ENCODE data around the gene DEXI.
"Not testable (repeated sequence)": the region's sequence is repeated elsewhere in the genome, so short reads cannot be mapped to it uniquely, and the experiment has no call there.

DEXI gene

GRCh38 chr16:10941935-10942351 is 325 bp downstream of the DEXI start:
- DNase-seq (ENCODE audit: low read depth in 1 of 2, low spot score in 1 of 2) = not testable (repeated sequence)

- no peak for DNase-seq (ENCODE audit: low read depth in 1 of 2, low spot score in 1 of 2)
These were observed 938 bp downstream of the DEXI start for GRCh38 chr16:10941127-10941933.

- DNase-seq (ENCODE audit: low read depth in 1 of 2, low spot score in 1 of 2) = no peak
These were observed 1.7 kb downstream of the DEXI start for GRCh38 chr16:10940501-10941079.

- no peak for DNase-seq (ENCODE audit: low read depth in 1 of 2, low spot score in 1 of 2)
These were observed 2.5 kb downstream of the DEXI start for GRCh38 chr16:10939649-10940234.

GRCh38 chr16:10938796-10939648 is 3.2 kb downstream of the DEXI start:
- DNase-seq (ENCODE audit: low read depth in 1 of 2, low spot score in 1 of 2) = no peak

GRCh38 chr16:10938321-10938720 is 3.9 kb downstream of the DEXI start:
- no peak for DNase-seq (ENCODE audit: low read depth in 1 of 2, low spot score in 1 of 2)

- no peak for DNase-seq (ENCODE audit: low read depth in 1 of 2, low spot score in 1 of 2)
These were observed 5.0 kb downstream of the DEXI start for GRCh38 chr16:10937068-10937859.

GRCh38 chr16:10936272-10936984 is 5.8 kb downstream of the DEXI start:
- DNase-seq (ENCODE audit: low read depth in 1 of 2, low spot score in 1 of 2) = no peak

- no peak for DNase-seq (ENCODE audit: low read depth in 1 of 2, low spot score in 1 of 2)
These were observed 6.9 kb downstream of the DEXI start for GRCh38 chr16:10935226-10935915.

- no peak for DNase-seq (ENCODE audit: low read depth in 1 of 2, low spot score in 1 of 2)
These were observed 7.8 kb downstream of the DEXI start for GRCh38 chr16:10934325-10935107.

GRCh38 chr16:10933865-10934264 is 8.4 kb downstream of the DEXI start:
- no peak for DNase-seq (ENCODE audit: low read depth in 1 of 2, low spot score in 1 of 2)

GRCh38 chr16:10932959-10933710 is 9.1 kb downstream of the DEXI start:
- no peak for DNase-seq (ENCODE audit: low read depth in 1 of 2, low spot score in 1 of 2)

GRCh38 chr16:10931977-10932632 is 10.2 kb downstream of the DEXI start:
- DNase-seq (ENCODE audit: low read depth in 1 of 2, low spot score in 1 of 2) = no peak

GRCh38 chr16:10931134-10931533 is 11.1 kb downstream of the DEXI start:
- DNase-seq (ENCODE audit: low read depth in 1 of 2, low spot score in 1 of 2) = no peak

GRCh38 chr16:10930755-10931093 is 11.5 kb downstream of the DEXI start:
- no peak for DNase-seq (ENCODE audit: low read depth in 1 of 2, low spot score in 1 of 2)

- no peak for DNase-seq (ENCODE audit: low read depth in 1 of 2, low spot score in 1 of 2)
These were observed 12.2 kb downstream of the DEXI start for GRCh38 chr16:10929853-10930754.

Measured in activated CD4-positive, alpha-beta T cell treated with anti-CD3 and anti-CD28 coated beads, Interleukin-2, amount 50 U/mL, for 24 hours (primary cell).